Measurements from ENCODE around the gene BDP1.

GRCh38 chr5:71600783-71601182 lies 145.3 kb downstream of the BDP1 start:
- TF ChIP-seq CTCF (IDR thresholded peaks at IDR 0.05 in 8 of 11, conservative IDR thresholded peaks at IDR 0.05 in 3 of 11) (no peak), POLR2AphosphoS5 (IDR thresholded peaks at IDR 0.05) (no peak)
